Iris pigment epithelial cell (primary cell): ENCODE data around the gene TLE6.
"Not testable (repeated sequence)": the region's sequence is repeated elsewhere in the genome, so short reads cannot be mapped to it uniquely, and the experiment has no call there.

Experiments used
- DNase-seq: peaks from one replicate; pipeline ENCODE4 v3.0.0-alpha.2; 2011; ENCODE audit warnings: low read depth

TLE6 gene

GRCh38 chr19:3029065-3029923 lies 51.9 kb downstream of the TLE6 start, which contains the start of gene TLE2:
TLE2 (minus strand) TSS chr19:3029280; CDS start chr19:3028904, 376 bp downstream.
- no peak for DNase-seq

- no peak for DNase-seq
Observed at GRCh38 chr19:3031607-3031867, 54.2 kb downstream of the TLE6 start.

DNA sequence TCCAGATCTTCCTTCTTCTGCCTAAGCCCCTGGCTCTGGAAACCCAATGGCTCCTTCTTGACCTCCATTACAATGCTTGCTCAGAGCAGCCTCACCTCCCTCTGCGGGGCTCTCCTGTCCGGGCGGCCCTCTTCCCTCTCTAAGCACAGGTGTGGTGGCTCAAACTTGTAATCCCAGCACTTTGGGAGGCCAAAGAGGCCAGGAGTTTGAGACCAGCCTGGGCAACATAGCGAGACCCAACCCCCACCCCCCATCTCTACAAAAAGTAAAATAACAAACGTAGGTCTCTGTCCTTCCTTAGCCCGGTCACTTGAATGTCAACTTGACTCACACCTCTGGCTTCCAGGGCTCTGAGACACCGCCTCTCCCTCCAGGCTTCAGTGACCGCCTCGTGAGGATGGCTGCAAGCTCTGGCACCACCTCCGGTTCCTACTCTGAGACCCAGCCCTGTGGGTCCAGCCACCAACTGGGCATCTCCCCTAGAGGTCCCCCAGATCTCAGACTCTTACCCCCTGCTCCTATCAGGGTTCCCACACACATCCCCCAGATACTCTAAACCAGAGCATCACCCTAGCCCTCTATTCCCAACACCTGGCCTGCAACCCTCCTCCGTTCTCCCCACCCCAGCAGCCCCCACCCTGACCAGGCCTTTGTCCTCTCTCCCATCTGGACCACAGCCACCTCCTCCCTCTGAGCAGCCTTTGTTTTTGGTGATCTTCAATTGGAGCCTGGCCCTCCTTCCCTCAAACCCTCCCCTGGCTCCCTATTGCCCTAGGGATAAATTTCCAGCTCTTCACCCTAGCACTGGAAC lies 56.4 kb downstream of the TLE6 start:
- no peak for DNase-seq

GRCh38 chr19:3034406-3034655 lies 57.0 kb downstream of the TLE6 start:
- DNase-seq = no peak

- peak; percentile 50 for DNase-seq
Observed at GRCh38 chr19:3034656-3035541, 57.5 kb downstream of the TLE6 start.

- peak; percentile 99 for DNase-seq
Observed at GRCh38 chr19:3035542-3036118, 58.3 kb downstream of the TLE6 start.

GRCh38 chr19:3036119-3036976 lies 59.0 kb downstream of the TLE6 start:
- DNase-seq = peak; percentile 91

- not testable (repeated sequence) for DNase-seq
Observed at GRCh38 chr19:3036977-3037544, 59.7 kb downstream of the TLE6 start.

- DNase-seq = no peak
Observed at GRCh38 chr19:3038214-3038613, 60.9 kb downstream of the TLE6 start.

GRCh38 chr19:3039125-3039524 lies 61.8 kb downstream of the TLE6 start:
- no peak for DNase-seq

GRCh38 chr19:3039641-3040077 lies 62.3 kb downstream of the TLE6 start:
- DNase-seq = no peak

GRCh38 chr19:3041327-3041726 lies 64.0 kb downstream of the TLE6 start:
- DNase-seq = no peak

DNA sequence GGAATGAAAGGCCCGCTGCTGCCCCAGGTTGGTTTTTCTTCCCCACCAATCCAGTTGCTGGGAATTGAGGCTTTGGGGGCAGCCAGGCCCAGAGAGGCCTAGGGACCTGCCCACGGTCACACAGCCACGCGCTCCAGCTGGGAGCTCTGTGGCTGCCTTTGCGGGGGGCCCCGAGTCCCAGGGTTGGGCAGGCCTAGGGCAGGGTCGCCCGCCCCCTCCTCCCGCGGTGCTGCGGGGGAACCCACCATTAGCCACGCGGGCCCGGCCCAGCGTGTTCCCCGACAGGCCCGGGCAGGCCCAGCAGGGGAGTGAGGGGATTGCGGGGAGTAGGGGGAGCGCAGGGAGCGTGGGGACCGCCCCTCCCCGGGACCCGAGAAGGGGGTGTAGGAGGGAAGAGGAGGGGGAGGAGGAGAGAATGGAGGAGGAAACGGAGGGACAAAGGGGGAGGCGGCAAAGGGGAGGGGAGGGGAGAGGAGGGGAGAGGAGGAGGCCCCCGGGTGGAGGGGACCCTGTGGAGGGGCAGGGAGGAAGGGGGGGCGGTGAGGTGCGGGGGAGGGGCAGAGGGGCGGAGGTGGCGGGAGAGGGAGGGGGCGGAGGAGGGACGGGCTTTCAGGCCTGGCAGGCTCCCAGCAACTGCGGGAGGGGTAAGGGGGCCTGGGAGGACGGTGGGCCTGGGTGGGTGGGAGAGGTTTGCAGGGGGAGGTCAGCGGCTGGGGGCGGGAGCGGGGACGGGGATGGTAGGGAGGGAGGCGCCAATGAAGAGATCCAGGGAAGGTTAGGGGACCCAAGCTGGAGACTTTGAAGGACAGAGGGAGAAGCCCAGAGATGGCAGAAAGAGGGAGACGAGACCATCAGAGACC lies 64.6 kb downstream of the TLE6 start:
- no peak for DNase-seq

GRCh38 chr19:3042621-3043267 lies 65.4 kb downstream of the TLE6 start:
- peak; percentile 19 for DNase-seq
